Right cardiac atrium (tissue), 5 donors: ENCODE results near the gene POLA1. TPM values are rescaled to one million over a fixed set of nuclear protein-coding genes. Genes with fewer than 3 reads are reported as not detected.

ENCODE experiments used
- ATAC-seq, 2 donors: fragments of 200-7000 bp; cut with Tn5 transposase; one replicate each; pipeline versions ENCODE4 v1.8.0 to v1.9.1; 2020; ENCODE audit warnings: moderate library complexity in 2 of 2, mild to moderate bottlenecking in 1 of 2
- DNase-seq, 3 donors: peaks; one replicate each; pipeline ENCODE4 v3.0.0-alpha.2; 2020
- H3K27ac ChIP-seq: one replicate; pipeline ENCODE4 v1.5.1; 2013; ENCODE audit warnings: mild to moderate bottlenecking, low read length, control low read depth, moderate library complexity
- H3K27me3 ChIP-seq: one replicate; pipeline ENCODE4 v1.6.1; 2013; ENCODE audit not compliant: control insufficient read depth, insufficient read depth
- H3K4me1 ChIP-seq: one replicate; pipeline ENCODE4 v1.6.1; 2013; ENCODE audit warnings: low read length; ENCODE audit not compliant: control insufficient read depth, insufficient read depth
- H3K4me3 ChIP-seq: one replicate; pipeline ENCODE4 v1.5.1; 2013; ENCODE audit warnings: low read length, control low read depth
- H3K9me3 ChIP-seq: one replicate; pipeline ENCODE4 v1.6.1; 2013; ENCODE audit warnings: low read length; ENCODE audit not compliant: control insufficient read depth
- WGBS: extraction: QIAGEN DNeasy Blood & Tissue Kit; methylation state at CpG from one replicate; pipeline ENCODE4 v1.1.7; 2013; 5-methylcytosine and 5-hydroxymethylcytosine counted together
- intact Hi-C, 4 donors: fragments of 100-400 bp; cut with DNase I; formaldehyde crosslinking; loops; one replicate each; pipeline versions ENCODE4 v1.11.0 to v1.14.0; 2022 to 2023
- polyA plus RNA-seq: library from polyadenylated mRNA; stranded (reverse); fragments of 200-250 nt; gene quantifications from one replicate; pipeline ENCODE4 v1.2.3, GENCODE V29; 2013
- total RNA-seq, 4 donors: library from RNA; stranded (reverse); fragmentation: NEBNext Ultra II Directional; extraction: Animal tissue kit (Norgen Biotek cat#: 25700); gene quantifications; one replicate each; pipeline ENCODE4 v1.2.1, GENCODE V29; 2021
- donor health status: healthy with polysubstance abuse.
- donor health status: DM: no; HTN: yes; CAD: no.
- donor health status: DM: no; HTN: no; CAD: no.
- donor health status: DM: no; HTN: yes; CAD: no; lungs with severe emphysema.
- donor health status: DM: yes; HTN: yes; CAD: no.

The POLA1 gene
- total and polyA plus RNA-seq, 5 donors: 3.6 to 12.3 (median 9.1) TPM

DNA sequence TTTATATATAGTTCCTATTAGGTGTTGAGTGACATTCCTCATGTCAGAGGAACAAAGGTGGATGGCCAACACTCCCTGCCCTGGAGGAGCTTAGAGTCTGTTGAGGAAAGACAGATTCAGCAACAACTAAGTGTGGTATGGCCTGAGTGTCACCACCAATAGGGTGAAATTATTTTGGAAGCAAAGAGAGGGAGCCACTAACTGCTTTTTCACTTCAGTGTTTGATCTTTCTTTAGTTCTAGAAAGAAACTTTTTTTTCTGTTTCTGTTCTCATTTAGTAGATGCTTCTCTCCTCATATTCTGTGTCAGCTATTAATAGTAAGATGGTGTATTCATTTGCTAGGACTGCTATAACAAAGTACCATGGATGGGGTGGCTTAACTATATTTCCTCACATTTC is 240.6 kb downstream of the POLA1 start:
- no peak for DNase-seq
- Histone ChIP-seq H3K4me3 (no peak overlapping the region), H3K27ac (no peak overlapping the region), H3K9me3 (no peaks in the 10 kb centered on the region), H3K4me1 (no peaks in the 10 kb centered on the region), H3K27me3 (no peaks in the 10 kb centered on the region)
- intact Hi-C loops: no loop called here
- no peak for ATAC-seq

DNA sequence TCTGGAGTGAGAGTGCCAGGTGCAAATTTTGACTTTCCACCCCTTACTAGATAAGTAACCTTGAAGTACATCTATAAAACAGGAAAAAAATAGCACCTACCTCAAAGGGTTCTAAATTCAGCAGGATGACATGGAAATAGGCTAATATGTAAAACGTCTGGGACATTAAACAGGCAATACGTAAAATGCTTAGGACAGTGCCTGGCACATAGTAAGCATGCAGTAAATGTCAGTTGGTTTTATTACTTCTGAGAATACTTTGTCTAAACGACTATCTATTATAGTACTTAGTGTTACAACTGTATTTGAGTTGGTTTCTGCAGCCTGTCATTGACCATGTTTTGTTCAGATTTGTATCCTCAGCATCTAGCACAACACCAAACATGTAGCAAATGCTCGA is 251.3 kb downstream of the POLA1 start:
- Histone ChIP-seq H3K27me3 (no peaks in the 10 kb centered on the region), H3K27ac (no peak overlapping the region), H3K9me3 (no peaks in the 10 kb centered on the region), H3K4me1 (no peaks in the 10 kb centered on the region), H3K4me3 (no peak overlapping the region)
- intact Hi-C loops: no loop called here
- ATAC-seq: no peak
- WGBS: 83% methylated on average over 4 of the region's 4 CpGs
- DNase-seq: no peak

DNA sequence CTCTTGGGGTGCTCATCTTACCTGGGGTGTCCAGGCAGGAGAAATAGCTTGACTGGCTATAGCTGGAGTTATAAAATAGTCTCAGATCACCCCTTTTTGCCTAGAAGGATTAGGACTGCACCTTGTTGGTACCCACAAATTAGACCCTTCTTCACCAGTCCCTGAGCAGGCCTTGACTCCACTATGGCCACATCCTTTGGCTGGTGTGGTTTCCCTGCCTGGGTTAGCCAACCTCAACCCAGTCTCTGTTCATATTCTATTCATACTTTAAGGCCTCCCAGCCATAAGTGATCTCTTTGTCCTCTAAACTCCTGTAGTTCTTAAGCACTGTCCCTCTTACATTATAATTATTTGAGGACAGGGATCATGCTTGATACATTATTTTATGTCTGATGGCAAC is 252.7 kb downstream of the POLA1 start:
- no peaks in the 10 kb centered on the region for H3K27me3 ChIP-seq
- no peaks in the 10 kb centered on the region for H3K9me3 ChIP-seq
- H3K4me1 ChIP-seq: no peaks in the 10 kb centered on the region
- H3K4me3 ChIP-seq: no peak overlapping the region
- ATAC-seq (no peak), DNase-seq (no peak)
- intact Hi-C loops: no loop called here
- H3K27ac ChIP-seq: no peak overlapping the region

DNA sequence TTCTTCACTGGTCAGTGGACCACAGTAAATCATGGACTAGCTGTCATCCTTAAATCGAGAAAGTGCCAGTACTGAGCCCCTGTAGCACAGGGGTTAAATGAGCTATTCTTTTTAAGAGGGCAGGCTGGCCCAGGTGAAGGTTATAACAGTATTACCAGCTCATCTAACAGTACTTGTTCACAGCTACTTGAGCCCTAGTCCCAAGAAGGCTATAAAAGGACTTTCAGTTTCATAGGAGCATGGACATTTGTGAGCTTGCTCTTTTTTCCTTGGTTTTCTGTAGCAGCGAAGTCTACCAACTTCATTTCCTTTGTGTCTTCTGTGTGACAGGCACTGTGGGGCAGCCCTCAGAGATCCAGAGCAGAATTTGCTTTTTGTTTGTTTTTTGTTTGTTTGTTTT is 261.0 kb downstream of the POLA1 start:
- 94% methylated on average over 2 of the region's 2 CpGs for WGBS
- Histone ChIP-seq H3K27ac (no peak overlapping the region), H3K4me3 (no peak overlapping the region), H3K27me3 (no peaks in the 10 kb centered on the region), H3K4me1 (no peaks in the 10 kb centered on the region), H3K9me3 (no peaks in the 10 kb centered on the region)
- intact Hi-C loops: no loop called here
- DNase-seq (no peak), ATAC-seq (no peak)

DNA sequence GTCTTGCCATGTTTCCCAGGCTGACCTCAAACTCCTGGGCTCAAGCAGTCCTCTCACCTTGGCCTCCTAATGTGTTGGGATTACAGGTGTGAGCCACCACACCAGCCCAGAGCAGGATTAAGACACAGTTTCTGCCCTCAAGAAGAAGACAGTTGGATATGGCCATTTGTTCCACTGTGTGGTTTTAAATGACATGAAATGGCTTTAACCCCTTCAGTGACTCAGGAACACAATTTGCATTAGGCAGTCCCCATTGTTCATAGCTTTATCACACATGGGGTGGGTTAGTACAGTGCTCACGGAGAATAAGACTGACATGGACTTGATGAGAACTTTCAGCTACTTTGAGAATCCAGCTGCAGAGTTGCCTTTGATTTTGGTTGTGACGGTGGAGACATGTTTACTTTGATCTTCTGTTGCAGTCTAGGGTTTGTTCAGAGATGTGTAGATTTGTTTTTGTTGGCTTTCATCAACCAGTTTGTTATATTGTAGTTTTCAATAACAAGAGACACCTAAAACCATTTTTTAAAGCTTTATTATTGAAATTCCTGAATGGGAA is 261.7 kb downstream of the POLA1 start:
- H3K27ac ChIP-seq: no peak overlapping the region
- ATAC-seq (no peak), DNase-seq (no peak)
- no peak overlapping the region for H3K4me3 ChIP-seq
- WGBS: 92% methylated on average over 2 of the region's 2 CpGs
- H3K27me3 ChIP-seq: no peaks in the 10 kb centered on the region
- intact Hi-C loops: no loop called here
- H3K4me1 ChIP-seq: no peaks in the 10 kb centered on the region
- H3K9me3 ChIP-seq: no peaks in the 10 kb centered on the region

DNA sequence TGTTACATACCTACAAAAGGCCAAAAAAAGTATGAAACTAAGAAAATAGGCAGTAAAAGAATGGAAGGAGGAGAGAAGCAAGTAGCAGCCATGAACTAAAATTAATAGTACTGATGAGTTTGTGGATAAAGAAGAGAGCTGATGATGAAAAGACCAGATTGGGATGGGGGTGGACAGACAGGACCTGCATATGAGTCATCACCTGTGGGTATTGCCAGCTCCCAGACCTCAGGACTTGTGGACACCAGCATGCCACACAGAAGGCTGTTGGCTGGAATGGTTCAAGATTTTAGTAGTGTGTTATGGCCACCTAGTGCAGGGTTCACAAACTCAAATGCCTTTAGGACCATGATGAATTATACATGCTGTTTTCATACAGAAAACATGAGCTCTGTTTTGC is 263.1 kb downstream of the POLA1 start:
- intact Hi-C loops: no loop called here
- H3K9me3 ChIP-seq: no peaks in the 10 kb centered on the region
- ATAC-seq (no peak), DNase-seq (no peak)
- no peak overlapping the region for H3K4me3 ChIP-seq
- no peaks in the 10 kb centered on the region for H3K4me1 ChIP-seq
- no peak overlapping the region for H3K27ac ChIP-seq
- no peaks in the 10 kb centered on the region for H3K27me3 ChIP-seq

DNA sequence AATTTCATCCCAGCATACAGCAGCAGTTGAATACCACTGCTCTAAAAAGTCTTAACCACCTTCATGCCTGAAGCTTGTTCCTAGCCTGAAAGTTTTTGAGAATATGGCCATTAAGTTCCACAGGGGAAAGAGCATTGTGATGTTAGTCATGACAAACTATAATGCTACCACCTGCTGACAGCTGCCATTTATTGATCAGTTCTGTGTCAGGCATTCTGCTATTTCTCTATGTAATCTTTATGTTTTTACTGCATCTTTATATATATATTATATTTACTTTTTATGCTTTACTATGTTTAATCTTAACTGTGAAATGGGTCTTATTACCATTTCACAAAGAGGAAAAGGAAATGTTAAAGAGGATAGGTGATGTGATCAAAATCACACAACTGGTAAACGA is 268.1 kb downstream of the POLA1 start:
- Histone ChIP-seq H3K4me3 (no peak overlapping the region), H3K9me3 (no peaks in the 10 kb centered on the region), H3K4me1 (no peaks in the 10 kb centered on the region), H3K27me3 (no peaks in the 10 kb centered on the region), H3K27ac (no peak overlapping the region)
- intact Hi-C loops: no loop called here
- WGBS: 78% methylated on average over 1 of the region's 1 CpG
- DNase-seq (no peak), ATAC-seq (no peak)

DNA sequence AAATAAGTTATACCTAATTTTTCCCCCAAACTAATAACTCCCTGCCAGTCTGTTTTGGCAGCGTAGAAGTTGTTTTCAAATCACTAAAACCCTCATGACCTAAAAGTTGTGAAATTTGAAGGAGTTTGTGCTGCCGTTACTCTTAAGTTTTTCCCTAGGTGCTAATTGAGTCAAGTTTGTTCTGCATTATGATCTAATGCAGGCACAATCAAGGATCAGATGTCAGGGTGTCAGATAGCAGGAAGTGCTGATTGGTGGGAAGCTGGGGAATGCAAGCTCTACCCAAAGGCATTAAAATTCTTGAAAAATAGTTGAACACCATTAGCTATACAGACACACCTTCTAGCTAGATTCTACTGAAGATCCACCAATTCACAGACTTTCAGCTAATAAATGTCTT is 270.1 kb downstream of the POLA1 start:
- no peaks in the 10 kb centered on the region for H3K9me3 ChIP-seq
- intact Hi-C loops: no loop called here
- no peaks in the 10 kb centered on the region for H3K4me1 ChIP-seq
- no peak overlapping the region for H3K27ac ChIP-seq
- DNase-seq (no peak), ATAC-seq (no peak)
- no peak overlapping the region for H3K4me3 ChIP-seq
- 71% methylated on average over 2 of the region's 2 CpGs for WGBS
- no peaks in the 10 kb centered on the region for H3K27me3 ChIP-seq

DNA sequence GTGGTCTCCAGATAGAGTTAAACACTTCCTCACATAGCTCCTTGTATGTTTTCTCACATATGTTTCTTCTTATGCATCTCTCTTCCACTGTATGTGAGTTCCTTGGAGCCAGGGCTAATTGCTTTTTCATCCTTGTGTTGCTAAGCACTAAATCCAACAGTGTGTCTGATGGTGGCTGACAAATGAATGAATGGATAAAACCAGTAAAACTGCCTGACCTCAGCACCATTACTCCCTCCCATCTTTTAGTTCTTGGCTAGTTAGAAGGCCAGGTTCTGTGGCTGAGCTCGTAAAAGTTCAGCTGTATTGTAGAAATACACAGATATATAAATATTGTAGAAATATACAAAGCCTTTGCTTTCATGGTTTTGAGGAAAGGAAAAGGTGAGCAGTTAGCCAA is 271.7 kb downstream of the POLA1 start:
- Histone ChIP-seq H3K27me3 (no peaks in the 10 kb centered on the region), H3K27ac (no peak overlapping the region), H3K4me3 (no peak overlapping the region), H3K4me1 (no peaks in the 10 kb centered on the region), H3K9me3 (no peaks in the 10 kb centered on the region)
- DNase-seq (no peak), ATAC-seq (no peak)
- 87% methylated on average over 1 of the region's 1 CpG for WGBS
- intact Hi-C loops: no loop called here

DNA sequence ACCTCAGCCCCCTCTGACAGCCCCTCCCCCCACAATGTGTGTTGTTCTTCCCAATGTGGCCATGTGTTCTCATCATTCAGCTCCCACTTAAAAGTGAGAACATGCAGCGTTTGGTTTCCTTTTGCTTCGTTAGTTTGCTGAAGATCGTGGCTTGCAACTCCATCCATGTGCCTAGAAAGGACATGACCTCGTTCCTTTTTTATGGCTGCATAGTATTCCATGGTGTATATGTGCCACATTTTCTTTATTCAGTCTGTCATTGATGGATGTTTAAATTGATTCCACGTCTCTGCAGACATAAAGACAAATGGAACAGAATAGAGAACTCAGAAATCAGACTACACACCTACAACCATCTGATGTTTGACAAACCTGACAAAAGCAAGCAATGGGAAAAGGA is 276.1 kb downstream of the POLA1 start:
- H3K27me3 ChIP-seq: no peaks in the 10 kb centered on the region
- no peak overlapping the region for H3K4me3 ChIP-seq
- intact Hi-C loops: no loop called here
- no peak overlapping the region for H3K27ac ChIP-seq
- ATAC-seq (no peak), DNase-seq (no peak)
- H3K9me3 ChIP-seq: no peaks in the 10 kb centered on the region
- WGBS: 96% methylated on average over 5 of the region's 5 CpGs
- no peaks in the 10 kb centered on the region for H3K4me1 ChIP-seq

DNA sequence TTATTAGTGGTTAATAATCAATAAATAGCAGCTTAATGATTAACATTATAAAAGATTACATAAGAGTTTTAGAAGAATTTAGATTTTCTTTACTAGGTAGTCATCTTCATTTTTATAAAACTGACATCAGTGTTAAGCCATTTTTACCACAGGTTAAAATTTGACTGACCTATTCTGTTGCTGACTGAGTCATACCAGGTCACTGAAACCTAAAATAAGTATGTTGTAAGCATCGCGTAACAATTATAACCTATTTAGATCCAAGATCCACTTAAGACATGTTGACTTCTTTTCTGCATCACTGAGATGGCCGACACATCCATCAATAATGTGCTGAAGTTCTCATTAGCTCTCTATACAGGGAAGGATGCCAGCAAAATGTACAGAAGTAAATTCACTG is 285.4 kb downstream of the POLA1 start:
- DNase-seq (no peak), ATAC-seq (no peak)
- Histone ChIP-seq H3K27me3 (no peaks in the 10 kb centered on the region), H3K4me1 (no peaks in the 10 kb centered on the region), H3K27ac (no peak overlapping the region), H3K9me3 (no peaks in the 10 kb centered on the region), H3K4me3 (no peak overlapping the region)
- WGBS: 90% methylated on average over 3 of the region's 3 CpGs
- intact Hi-C loops: no loop called here

DNA sequence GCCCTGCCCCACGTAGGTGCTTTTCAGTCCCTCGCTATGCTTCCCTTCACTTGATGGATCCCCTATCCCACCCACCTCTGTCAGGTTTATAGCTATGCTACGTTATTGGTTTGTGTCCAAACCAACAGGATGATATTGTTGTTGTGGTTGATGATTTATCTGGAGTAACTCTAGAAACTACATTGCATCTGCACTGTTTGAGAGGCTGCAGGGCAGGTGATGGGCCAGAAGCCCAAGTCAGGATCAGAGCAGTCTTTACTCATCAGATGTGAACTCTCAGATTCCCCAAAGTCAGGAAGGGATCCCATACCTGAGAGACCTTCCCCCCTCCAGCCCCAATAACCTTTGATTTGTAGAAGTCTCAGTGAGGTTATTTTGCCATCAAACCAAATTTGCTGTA is 287.3 kb downstream of the POLA1 start:
- H3K4me1 ChIP-seq: no peaks in the 10 kb centered on the region
- no peak overlapping the region for H3K27ac ChIP-seq
- 91% methylated on average over 3 of the region's 3 CpGs for WGBS
- intact Hi-C loops: no loop called here
- no peaks in the 10 kb centered on the region for H3K9me3 ChIP-seq
- ATAC-seq (no peak), DNase-seq (no peak)
- no peaks in the 10 kb centered on the region for H3K27me3 ChIP-seq
- no peak overlapping the region for H3K4me3 ChIP-seq
